BE2C (cell line): ENCODE results near the gene TOP2B.

Experiments
- DNase-seq: peaks from one replicate; pipeline ENCODE4 v3.0.0-alpha.2; 2020
- H3K27me3 ChIP-seq: fragments of 250-450 bp; sonication (Bioruptor Pico); 2 replicates; pipeline ENCODE4 v1.5.1; 2020; ENCODE audit warnings: mild to moderate bottlenecking
- H3K36me3 ChIP-seq: fragments of 250-450 bp; sonication (Bioruptor Pico); 2 replicates; pipeline ENCODE4 v1.5.1; 2020; ENCODE audit warnings: mild to moderate bottlenecking
- H3K4me1 ChIP-seq: fragments of 250-450 bp; sonication (Bioruptor Pico); 2 replicates; pipeline ENCODE4 v1.5.1; 2020
- H3K4me3 ChIP-seq: 2 replicates; pipeline ENCODE4 v1.5.1; 2011; ENCODE audit warnings: low read depth, low read length
- H3K9me3 ChIP-seq: fragments of 250-450 bp; sonication (Bioruptor Pico); 2 replicates; pipeline ENCODE4 v1.5.1; 2020
- CTCF ChIP-seq: IDR thresholded peaks from 2 replicates; pipeline ENCODE4 v1.5.1; 2012; ENCODE audit warnings: mild to moderate bottlenecking, low read depth, low read length

Gene TOP2B

GRCh38 chr3:25690768-25691533, 26.2 kb upstream of the TOP2B start:
- Histone ChIP-seq H3K9me3 (no peaks in the 10 kb centered on the region), H3K4me3 (no peak overlapping the region), H3K4me1 (no peaks in the 10 kb centered on the region), H3K36me3 (no peaks in the 10 kb centered on the region), H3K27me3 (no peaks in the 10 kb centered on the region)
- no peak for DNase-seq
- TF ChIP-seq CTCF, result no peak

GRCh38 chr3:25689226-25689625, 24.5 kb upstream of the TOP2B start:
- no peak for DNase-seq
- Histone ChIP-seq H3K27me3 (no peaks in the 10 kb centered on the region), H3K4me1 (no peaks in the 10 kb centered on the region), H3K36me3 (no peaks in the 10 kb centered on the region), H3K4me3 (no peak overlapping the region), H3K9me3 (no peaks in the 10 kb centered on the region)
- no peak for TF ChIP-seq CTCF

GRCh38 chr3:25687742-25688141, 23.0 kb upstream of the TOP2B start:
- H3K36me3 ChIP-seq, result no peaks in the 10 kb centered on the region
- no peak for TF ChIP-seq CTCF
- no peaks in the 10 kb centered on the region for H3K4me1 ChIP-seq
- no peaks in the 10 kb centered on the region for H3K9me3 ChIP-seq
- no peak overlapping the region for H3K4me3 ChIP-seq
- DNase-seq, result no peak
- H3K27me3 ChIP-seq, result no peaks in the 10 kb centered on the region

GRCh38 chr3:25686766-25687165, 22.1 kb upstream of the TOP2B start:
- Histone ChIP-seq H3K4me1 (no peaks in the 10 kb centered on the region), H3K27me3 (no peaks in the 10 kb centered on the region), H3K36me3 (no peaks in the 10 kb centered on the region), H3K9me3 (no peaks in the 10 kb centered on the region), H3K4me3 (no peak overlapping the region)
- no peak for DNase-seq
- no peak for TF ChIP-seq CTCF

GRCh38 chr3:25683882-25684281, 19.2 kb upstream of the TOP2B start:
- H3K4me1 ChIP-seq, result no peaks in the 10 kb centered on the region
- H3K4me3 ChIP-seq, result no peak overlapping the region
- H3K36me3 ChIP-seq, result no peaks in the 10 kb centered on the region
- no peaks in the 10 kb centered on the region for H3K27me3 ChIP-seq
- no peak for TF ChIP-seq CTCF
- no peaks in the 10 kb centered on the region for H3K9me3 ChIP-seq
- DNase-seq, result no peak

GRCh38 chr3:25683410-25683809, 18.7 kb upstream of the TOP2B start:
- Histone ChIP-seq H3K9me3 (no peaks in the 10 kb centered on the region), H3K4me1 (no peaks in the 10 kb centered on the region), H3K27me3 (no peaks in the 10 kb centered on the region), H3K4me3 (no peak overlapping the region), H3K36me3 (no peaks in the 10 kb centered on the region)
- no peak for TF ChIP-seq CTCF
- no peak for DNase-seq
